ENCODE data around the gene C2orf42.

GRCh38 chr2:70124983-70125480 lies 65.8 kb downstream of the C2orf42 start:
- no peak for TF ChIP-seq CTCF (conservative IDR thresholded peaks at IDR 0.05)
- no peak for TF ChIP-seq ZFX (IDR thresholded peaks at IDR 0.05)

Data from C4-2B (cell line).